ENCODE data around the gene IER5.
A peak's percentile ranks its signal among the peaks of the same experiment; 100 is the strongest.

IER5 gene

GRCh38 chr1:181094416-181095212, 6.1 kb downstream of the IER5 start (continued):
- no peak for TF ChIP-seq ZNF561 (tag by site-specific recombination; IDR thresholded peaks at IDR 0.05; ENCODE audit: borderline replicate concordance)
- no peak for TF ChIP-seq ZNF510 (tag by site-specific recombination; IDR thresholded peaks at IDR 0.05; ENCODE audit: insufficient replicate concordance)
- TF ChIP-seq ZBTB11 (tag by site-specific recombination; conservative IDR thresholded peaks at IDR 0.05; ENCODE audit: low read depth): no peak
- TF ChIP-seq ZNF302 (tag by site-specific recombination; IDR thresholded peaks at IDR 0.05; ENCODE audit: low read depth): no peak
- no peak for TF ChIP-seq ZBTB20 (tag by site-specific recombination; IDR thresholded peaks at IDR 0.05)
- TF ChIP-seq ZNF324 (tag by site-specific recombination; IDR thresholded peaks at IDR 0.05): no peak
- TF ChIP-seq HOXC10 (CRISPR knock-in tag; IDR thresholded peaks at IDR 0.05): no peak
- peak; percentile 78 for TF ChIP-seq ZNF629 (tag by site-specific recombination; IDR thresholded peaks at IDR 0.05)
- TF ChIP-seq ZNF670 (tag by site-specific recombination; IDR thresholded peaks at IDR 0.05; ENCODE audit: low read depth): no peak
- no peak for TF ChIP-seq ZNF514 (tag by site-specific recombination; IDR thresholded peaks at IDR 0.05)
- no peak for TF ChIP-seq ZNF391 (tag by site-specific recombination; IDR thresholded peaks at IDR 0.05; ENCODE audit: borderline replicate concordance, low read depth)
- no peak for TF ChIP-seq ZNF416 (tag by site-specific recombination; IDR thresholded peaks at IDR 0.05)
- TF ChIP-seq ZNF585B (tag by site-specific recombination; IDR thresholded peaks at IDR 0.05): no peak
- peak; percentile 54; the same call in 1 of the 2 replicates for TF ChIP-seq HIC1 (tag by site-specific recombination; IDR thresholded peaks at IDR 0.05)
- no peak for TF ChIP-seq ZNF449 (tag by site-specific recombination; IDR thresholded peaks at IDR 0.05)
- TF ChIP-seq ZFP69B (tag by site-specific recombination; IDR thresholded peaks at IDR 0.05): no peak
- no peak for TF ChIP-seq REPIN1 (tag by site-specific recombination; IDR thresholded peaks at IDR 0.05; ENCODE audit: low read depth)
- no peak for TF ChIP-seq SALL2 (tag by site-specific recombination; IDR thresholded peaks at IDR 0.05; ENCODE audit: borderline replicate concordance)
- TF ChIP-seq ZNF777 (tag by site-specific recombination; IDR thresholded peaks at IDR 0.05; ENCODE audit: borderline replicate concordance): no peak
- TF ChIP-seq ZNF548 (tag by site-specific recombination; IDR thresholded peaks at IDR 0.05): no peak
- TF ChIP-seq TCF7L2 (IDR thresholded peaks at IDR 0.05; ENCODE audit: borderline replicate concordance, low read depth, low read length): no peak
- TF ChIP-seq BCL11A (tag by site-specific recombination; IDR thresholded peaks at IDR 0.05; ENCODE audit: low read depth): no peak
- 0 out of 2 replicates have a peak, but pooled peaks have one; percentile 50 for TF ChIP-seq SP7 (tag by site-specific recombination; IDR thresholded peaks at IDR 0.05)
- peak; percentile 35 for TF ChIP-seq SP2 (tag by site-specific recombination; IDR thresholded peaks at IDR 0.05)
- peak; percentile 68 for TF ChIP-seq ZNF366 (tag by site-specific recombination; conservative IDR thresholded peaks at IDR 0.05)
- TF ChIP-seq ZNF488 (tag by site-specific recombination; IDR thresholded peaks at IDR 0.05): no peak
- TF ChIP-seq ZNF600 (tag by site-specific recombination; IDR thresholded peaks at IDR 0.05): peak; percentile 61
- TF ChIP-seq ZNF214 (tag by site-specific recombination; IDR thresholded peaks at IDR 0.05; ENCODE audit: borderline replicate concordance): no peak
- no peak for TF ChIP-seq ZNF140 (tag by site-specific recombination; IDR thresholded peaks at IDR 0.05)
- TF ChIP-seq ZNF274 (IDR thresholded peaks at IDR 0.05; ENCODE audit: low read length): no peak
- TF ChIP-seq ZNF274 (tag by site-specific recombination; IDR thresholded peaks at IDR 0.05; ENCODE audit: borderline replicate concordance): no peak
- no peak for TF ChIP-seq YY1 (tag by site-specific recombination; IDR thresholded peaks at IDR 0.05)
- no peak for TF ChIP-seq PRDM1 (tag by site-specific recombination; IDR thresholded peaks at IDR 0.05)
- TF ChIP-seq ZNF16 (tag by site-specific recombination; IDR thresholded peaks at IDR 0.05; ENCODE audit: low read depth): no peak

Data from HEK293 (cell line).